ENCODE results near the gene LAMB4.

Gene LAMB4

DNA sequence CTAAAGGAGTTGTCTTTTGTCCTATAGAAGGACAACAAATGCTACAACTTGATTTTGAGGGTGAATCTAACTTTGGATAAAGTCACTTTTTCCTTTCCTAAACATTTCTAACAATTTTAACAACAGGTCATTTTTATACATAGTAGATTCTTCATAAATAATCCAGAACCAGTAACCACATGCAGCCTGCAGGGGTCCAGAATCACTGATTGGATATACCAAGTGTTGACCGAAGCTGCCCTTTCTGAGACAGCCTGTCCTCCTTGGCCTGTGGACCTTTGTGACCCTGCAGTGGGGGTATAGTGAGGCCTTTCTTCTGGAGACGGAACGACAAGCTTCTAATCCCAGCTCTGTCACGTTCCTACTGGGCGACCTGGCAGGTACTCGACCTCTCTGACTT is 34.8 kb upstream of the LAMB4 start:
- ChIA-PET CTCF (interaction anchor here (1.1 kb wide), 1 partner anchor 9 kb away, joined by 3 read pairs; no protein-coding TSS in a partner anchor), POLR2A (no interaction called here)
- H3K27me3 ChIP-seq (replicated peaks in 2 of 5; ENCODE audit: control insufficient read depth in 4 of 5, insufficient read depth in 5 of 5, low read length in 4 of 5), result peaks cover 0 to 3% (median 0%) of the 10 kb centered on the region in 5 experiments
- no peak for DNase-seq
- no peak overlapping the region for H3K4me3 ChIP-seq (ENCODE audit: control insufficient read depth in 1 of 7, extremely low read depth in 1 of 7, insufficient read depth in 4 of 7, low read depth in 2 of 7, low read length in 6 of 7)
- WGBS (ENCODE audit: insufficient coverage), result 80% methylated on average over 5 of the region's 6 CpGs
- peaks cover 0 to 3% (median 0%) of the 10 kb centered on the region in 5 experiments for H3K9me3 ChIP-seq (ENCODE audit: control extremely low read depth in 1 of 5, control insufficient read depth in 4 of 5, insufficient read depth in 2 of 5, low read depth in 1 of 5, low read length in 4 of 5)
- no peaks in the 10 kb centered on the region for H3K4me1 ChIP-seq (ENCODE audit: control extremely low read depth in 1 of 4, control insufficient read depth in 4 of 4, insufficient read depth in 4 of 4, low read length in 3 of 4)
- H3K36me3 ChIP-seq (ENCODE audit: control insufficient read depth in 4 of 4, insufficient read depth in 4 of 4, low read length in 3 of 4), result no peaks in the 10 kb centered on the region
- no peak overlapping the region for H3K27ac ChIP-seq (ENCODE audit: insufficient read depth in 1 of 2, low read depth in 1 of 2, low read length in 2 of 2, poor library complexity in 1 of 2, severe bottlenecking in 2 of 2)

GRCh38 chr7:108164342-108164741 is 34.2 kb upstream of the LAMB4 start:
- ChIA-PET CTCF (no interaction called here), POLR2A (no interaction called here)
- no peak overlapping the region for H3K4me3 ChIP-seq (ENCODE audit: control insufficient read depth in 1 of 7, extremely low read depth in 1 of 7, insufficient read depth in 4 of 7, low read depth in 2 of 7, low read length in 6 of 7)
- H3K9me3 ChIP-seq (ENCODE audit: control extremely low read depth in 1 of 5, control insufficient read depth in 4 of 5, insufficient read depth in 2 of 5, low read depth in 1 of 5, low read length in 4 of 5), result peaks cover 0 to 3% (median 0%) of the 10 kb centered on the region in 5 experiments
- no peak overlapping the region for H3K27ac ChIP-seq (ENCODE audit: insufficient read depth in 1 of 2, low read depth in 1 of 2, low read length in 2 of 2, poor library complexity in 1 of 2, severe bottlenecking in 2 of 2)
- no peaks in the 10 kb centered on the region for H3K4me1 ChIP-seq (ENCODE audit: control extremely low read depth in 1 of 4, control insufficient read depth in 4 of 4, insufficient read depth in 4 of 4, low read length in 3 of 4)
- H3K27me3 ChIP-seq (replicated peaks in 2 of 5; ENCODE audit: control insufficient read depth in 4 of 5, insufficient read depth in 5 of 5, low read length in 4 of 5), result peaks cover 0 to 3% (median 0%) of the 10 kb centered on the region in 5 experiments
- no peaks in the 10 kb centered on the region for H3K36me3 ChIP-seq (ENCODE audit: control insufficient read depth in 4 of 4, insufficient read depth in 4 of 4, low read length in 3 of 4)
- WGBS (ENCODE audit: insufficient coverage), result 75% methylated on average over 5 of the region's 6 CpGs
- no peak for DNase-seq

- no CpG with 5 or more reads among the region's 1 CpG for WGBS (ENCODE audit: insufficient coverage)
- POLR2A ChIA-PET, result no interaction called here
- Histone ChIP-seq H3K9me3 (ENCODE audit: control extremely low read depth in 1 of 5, control insufficient read depth in 4 of 5, insufficient read depth in 2 of 5, low read depth in 1 of 5, low read length in 4 of 5) (peaks cover 0 to 3% (median 0%) of the 10 kb centered on the region in 5 experiments), H3K27me3 (replicated peaks in 2 of 5; ENCODE audit: control insufficient read depth in 4 of 5, insufficient read depth in 5 of 5, low read length in 4 of 5) (peaks cover 0 to 9% (median 2%) of the 10 kb centered on the region in 5 experiments), H3K27ac (ENCODE audit: insufficient read depth in 1 of 2, low read depth in 1 of 2, low read length in 2 of 2, poor library complexity in 1 of 2, severe bottlenecking in 2 of 2) (no peak overlapping the region), H3K36me3 (ENCODE audit: control insufficient read depth in 4 of 4, insufficient read depth in 4 of 4, low read length in 3 of 4) (no peaks in the 10 kb centered on the region), H3K4me3 (ENCODE audit: control insufficient read depth in 1 of 7, extremely low read depth in 1 of 7, insufficient read depth in 4 of 7, low read depth in 2 of 7, low read length in 6 of 7) (no peak overlapping the region), H3K4me1 (ENCODE audit: control extremely low read depth in 1 of 4, control insufficient read depth in 4 of 4, insufficient read depth in 4 of 4, low read length in 3 of 4) (no peaks in the 10 kb centered on the region)
- CTCF ChIA-PET, result interaction anchor here (1.3 kb wide), 1 partner anchor 19 kb away, joined by 3 read pairs; no protein-coding TSS in a partner anchor
- no peak for DNase-seq
These were observed 28.6 kb upstream of the LAMB4 start for GRCh38 chr7:108158776-108159175.

GRCh38 chr7:108157606-108158335 is 27.6 kb upstream of the LAMB4 start:
- POLR2A ChIA-PET, result interaction anchor here (0.5 kb wide), 1 partner anchor 126 kb away, joined by 5 read pairs; no protein-coding TSS in a partner anchor
- Histone ChIP-seq H3K9me3 (ENCODE audit: control extremely low read depth in 1 of 5, control insufficient read depth in 4 of 5, insufficient read depth in 2 of 5, low read depth in 1 of 5, low read length in 4 of 5) (no peaks in the 10 kb centered on the region), H3K4me1 (ENCODE audit: control extremely low read depth in 1 of 4, control insufficient read depth in 4 of 4, insufficient read depth in 4 of 4, low read length in 3 of 4) (no peaks in the 10 kb centered on the region), H3K27me3 (replicated peaks in 2 of 5; ENCODE audit: control insufficient read depth in 4 of 5, insufficient read depth in 5 of 5, low read length in 4 of 5) (peaks cover 0 to 9% (median 2%) of the 10 kb centered on the region in 5 experiments), H3K27ac (ENCODE audit: insufficient read depth in 1 of 2, low read depth in 1 of 2, low read length in 2 of 2, poor library complexity in 1 of 2, severe bottlenecking in 2 of 2) (no peak overlapping the region), H3K4me3 (ENCODE audit: control insufficient read depth in 1 of 7, extremely low read depth in 1 of 7, insufficient read depth in 4 of 7, low read depth in 2 of 7, low read length in 6 of 7) (no peak overlapping the region), H3K36me3 (ENCODE audit: control insufficient read depth in 4 of 4, insufficient read depth in 4 of 4, low read length in 3 of 4) (no peaks in the 10 kb centered on the region)
- WGBS (ENCODE audit: insufficient coverage), result 92% methylated on average over 2 of the region's 4 CpGs
- DNase-seq, result no peak
- CTCF ChIA-PET, result interaction anchor here (1.3 kb wide), 1 partner anchor 20 kb away, joined by 3 read pairs; no protein-coding TSS in a partner anchor

DNA sequence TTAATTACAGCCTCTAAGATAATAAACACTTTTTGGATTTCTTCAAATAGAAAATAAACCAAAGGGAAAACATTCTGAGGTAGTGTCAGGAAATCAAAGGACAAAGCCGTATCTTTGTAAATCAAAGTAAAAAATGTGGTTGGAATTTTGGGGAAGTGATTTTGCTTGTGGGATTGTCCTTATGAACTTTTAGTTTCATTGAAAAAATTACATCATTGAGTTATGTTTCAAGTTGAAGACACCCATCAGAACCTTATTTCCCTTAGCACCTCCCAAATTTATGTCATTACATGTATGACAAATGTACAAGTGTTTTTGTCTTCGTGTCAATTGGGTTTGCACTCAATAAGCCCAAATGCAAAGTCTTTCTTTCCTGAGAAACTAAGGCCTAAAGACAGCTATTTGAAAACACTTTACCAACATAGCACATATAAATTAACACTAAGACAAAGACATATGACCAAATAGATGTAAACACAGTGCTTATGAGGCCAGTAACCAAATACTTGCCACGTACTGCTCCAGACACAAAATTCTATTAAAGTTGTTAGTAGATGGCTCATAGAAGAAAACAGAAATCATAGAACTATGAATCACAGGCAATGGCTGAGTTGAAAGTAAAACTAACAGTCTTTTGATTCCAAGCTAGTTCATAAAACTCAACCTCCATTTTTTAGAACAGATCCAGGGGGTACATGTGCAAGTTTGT is 26.9 kb upstream of the LAMB4 start:
- no peaks in the 10 kb centered on the region for H3K9me3 ChIP-seq (ENCODE audit: control extremely low read depth in 1 of 5, control insufficient read depth in 4 of 5, insufficient read depth in 2 of 5, low read depth in 1 of 5, low read length in 4 of 5)
- POLR2A ChIA-PET, result interaction anchor here (0.5 kb wide), 1 partner anchor 126 kb away, joined by 5 read pairs; no protein-coding TSS in a partner anchor
- WGBS (ENCODE audit: insufficient coverage), result no CpG with 5 or more reads among the region's 3 CpGs
- H3K36me3 ChIP-seq (ENCODE audit: control insufficient read depth in 4 of 4, insufficient read depth in 4 of 4, low read length in 3 of 4), result no peaks in the 10 kb centered on the region
- H3K4me3 ChIP-seq (ENCODE audit: control insufficient read depth in 1 of 7, extremely low read depth in 1 of 7, insufficient read depth in 4 of 7, low read depth in 2 of 7, low read length in 6 of 7), result no peak overlapping the region
- CTCF ChIA-PET, result no interaction called here
- no peaks in the 10 kb centered on the region for H3K4me1 ChIP-seq (ENCODE audit: control extremely low read depth in 1 of 4, control insufficient read depth in 4 of 4, insufficient read depth in 4 of 4, low read length in 3 of 4)
- no peak overlapping the region for H3K27ac ChIP-seq (ENCODE audit: insufficient read depth in 1 of 2, low read depth in 1 of 2, low read length in 2 of 2, poor library complexity in 1 of 2, severe bottlenecking in 2 of 2)
- no peak for DNase-seq
- H3K27me3 ChIP-seq (replicated peaks in 2 of 5; ENCODE audit: control insufficient read depth in 4 of 5, insufficient read depth in 5 of 5, low read length in 4 of 5), result peaks cover 0 to 9% (median 2%) of the 10 kb centered on the region in 5 experiments

DNA sequence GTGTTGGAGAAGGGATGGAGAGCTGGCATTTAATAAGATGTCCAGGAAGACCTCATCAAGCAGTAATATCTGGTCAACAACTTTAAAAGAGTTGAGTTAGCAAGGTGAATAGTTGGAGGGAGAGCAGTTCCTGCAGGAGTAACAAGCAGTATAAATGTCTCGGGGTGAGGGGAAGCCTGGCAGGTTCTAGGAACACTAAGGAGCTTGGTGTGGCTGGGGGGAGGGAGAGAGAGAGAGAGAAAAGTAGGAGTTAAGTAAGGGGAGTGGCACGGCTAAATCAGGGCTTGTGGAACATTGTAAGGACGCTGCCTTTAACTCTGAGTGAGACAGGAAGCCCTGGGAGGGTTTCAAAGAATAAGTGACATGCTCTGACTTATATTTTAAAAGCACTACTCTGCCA is 22.0 kb upstream of the LAMB4 start:
- no peak for DNase-seq
- CTCF ChIA-PET, result interaction anchor here (1.2 kb wide), 1 partner anchor 46 kb away, joined by 3 read pairs; no protein-coding TSS in a partner anchor
- Histone ChIP-seq H3K27ac (ENCODE audit: insufficient read depth in 1 of 2, low read depth in 1 of 2, low read length in 2 of 2, poor library complexity in 1 of 2, severe bottlenecking in 2 of 2) (no peak overlapping the region), H3K36me3 (ENCODE audit: control insufficient read depth in 4 of 4, insufficient read depth in 4 of 4, low read length in 3 of 4) (no peaks in the 10 kb centered on the region), H3K4me1 (ENCODE audit: control extremely low read depth in 1 of 4, control insufficient read depth in 4 of 4, insufficient read depth in 4 of 4, low read length in 3 of 4) (peaks cover 0 to 3% (median 1%) of the 10 kb centered on the region in 4 experiments), H3K4me3 (ENCODE audit: control insufficient read depth in 1 of 7, extremely low read depth in 1 of 7, insufficient read depth in 4 of 7, low read depth in 2 of 7, low read length in 6 of 7) (no peak overlapping the region), H3K9me3 (ENCODE audit: control extremely low read depth in 1 of 5, control insufficient read depth in 4 of 5, insufficient read depth in 2 of 5, low read depth in 1 of 5, low read length in 4 of 5) (no peaks in the 10 kb centered on the region), H3K27me3 (replicated peaks in 2 of 5; ENCODE audit: control insufficient read depth in 4 of 5, insufficient read depth in 5 of 5, low read length in 4 of 5) (peaks cover 0 to 7% (median 2%) of the 10 kb centered on the region in 5 experiments)
- 78% methylated on average over 2 of the region's 3 CpGs for WGBS (ENCODE audit: insufficient coverage)
- POLR2A ChIA-PET, result no interaction called here

DNA sequence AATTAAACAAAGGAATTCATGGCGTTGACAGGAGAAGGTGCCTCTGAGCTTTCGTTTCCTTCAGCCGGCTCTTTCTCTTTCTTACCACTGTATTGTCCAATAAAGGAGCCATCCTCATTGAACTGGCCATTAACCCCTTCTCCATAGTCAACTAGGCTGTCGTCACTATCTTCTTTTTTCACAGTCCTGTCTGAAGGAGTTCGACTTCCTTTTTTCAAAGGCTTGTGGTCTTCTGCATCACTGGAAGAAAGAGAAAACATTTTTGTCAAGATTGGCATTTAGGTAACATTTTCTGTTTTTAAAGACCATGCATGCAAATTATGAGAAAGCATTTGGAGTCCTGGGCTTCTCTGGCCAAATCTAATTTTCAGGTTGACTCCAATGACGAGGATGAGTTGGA is 19.7 kb upstream of the LAMB4 start:
- 68% methylated on average over 5 of the region's 6 CpGs for WGBS (ENCODE audit: insufficient coverage)
- CTCF ChIA-PET, result interaction anchor here (1.2 to 1.8 kb wide), 2 partner anchors 25 to 39 kb away, joined by 4 read pairs; no protein-coding TSS in a partner anchor
- Histone ChIP-seq H3K4me3 (ENCODE audit: control insufficient read depth in 1 of 7, extremely low read depth in 1 of 7, insufficient read depth in 4 of 7, low read depth in 2 of 7, low read length in 6 of 7) (no peak overlapping the region), H3K4me1 (ENCODE audit: control extremely low read depth in 1 of 4, control insufficient read depth in 4 of 4, insufficient read depth in 4 of 4, low read length in 3 of 4) (peaks cover 3 to 7% (median 4%) of the 10 kb centered on the region in 4 experiments), H3K27ac (ENCODE audit: insufficient read depth in 1 of 2, low read depth in 1 of 2, low read length in 2 of 2, poor library complexity in 1 of 2, severe bottlenecking in 2 of 2) (no peak overlapping the region), H3K27me3 (replicated peaks in 2 of 5; ENCODE audit: control insufficient read depth in 4 of 5, insufficient read depth in 5 of 5, low read length in 4 of 5) (peaks cover 0 to 2% (median 0%) of the 10 kb centered on the region in 5 experiments), H3K9me3 (ENCODE audit: control extremely low read depth in 1 of 5, control insufficient read depth in 4 of 5, insufficient read depth in 2 of 5, low read depth in 1 of 5, low read length in 4 of 5) (no peaks in the 10 kb centered on the region), H3K36me3 (ENCODE audit: control insufficient read depth in 4 of 4, insufficient read depth in 4 of 4, low read length in 3 of 4) (no peaks in the 10 kb centered on the region)
- POLR2A ChIA-PET, result no interaction called here
- peak in 2 of 3 donors; percentile 34 to 51 for DNase-seq

Measured in common myeloid progenitor, CD34-positive (primary cell).